ENCODE data around the gene RNF123. TPM values are rescaled to one million over a fixed set of nuclear protein-coding genes. Genes with fewer than 3 reads are reported as not detected.

RNF123 gene
- total and polyA plus RNA-seq, 10 of the 15 experiments (the other 5 are each of a cell fraction or from before 2014, with no cell fraction given): 4.2 to 31.5 (median 17.6) TPM

GRCh38 chr3:49663831-49664230 lies 25.5 kb upstream of the RNF123 start:
- no peak for ATAC-seq

DNA sequence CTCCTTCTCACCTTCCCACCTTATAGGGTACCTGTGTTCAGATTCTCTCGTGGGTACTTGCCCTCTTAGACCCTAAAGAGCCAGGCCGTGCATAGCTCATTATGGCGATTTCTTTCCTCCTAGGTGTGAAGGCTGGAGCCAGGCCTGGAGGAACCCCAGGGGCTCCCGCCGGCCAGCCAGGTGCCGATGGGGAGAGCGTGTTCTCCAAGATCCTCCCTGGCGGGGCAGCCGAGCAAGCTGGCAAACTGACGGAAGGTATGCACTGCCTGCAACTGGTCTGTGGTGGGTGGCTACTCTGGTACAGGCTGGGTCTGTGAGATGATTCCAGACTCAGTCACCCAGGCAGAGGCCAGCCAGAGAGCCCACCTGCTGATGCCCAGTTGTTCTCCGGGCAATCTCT lies 25.1 kb upstream of the RNF123 start:
- ATAC-seq (no peak), DNase-seq (ENCODE audit: low read depth, low spot score) (no peak), FAIRE-seq (no peak)
- POLR2A ChIA-PET: no interaction called here
- CTCF ChIA-PET: interaction anchor here (1.9 kb wide), 1 partner anchor 125 kb away, joined by 8 read pairs; no protein-coding TSS in a partner anchor
- H4K20me1 ChIP-seq (ENCODE audit: control insufficient read depth, insufficient read depth): no peaks in the 10 kb centered on the region
- H3K27ac ChIP-seq (ENCODE audit: control insufficient read depth, insufficient read depth): no peak overlapping the region
- H3K4me2 ChIP-seq (ENCODE audit: control insufficient read depth, insufficient read depth): no peak overlapping the region
- no peaks in the 10 kb centered on the region for H3K4me1 ChIP-seq (ENCODE audit: control insufficient read depth, insufficient read depth, low read length)
- WGBS (ENCODE audit: insufficient coverage, insufficient replicate concordance, low lambda C conversion rate, missing lambda C conversion rate): 57% methylated on average over 11 of the region's 11 CpGs
- in situ Hi-C loops (cut with MboI) (no loop called here), intact Hi-C loops (cut with micrococcal nuclease; ENCODE audit: unreplicated experiment) (no loop called here)
- SMC1A ChIA-PET (ENCODE audit: uncharacterized antibody, unreplicated experiment): no interaction called here
- BruUV-seq (replicated peaks): no TSS peak
- H3K9ac ChIP-seq (ENCODE audit: control insufficient read depth, insufficient read depth, low read length): no peak overlapping the region
- H2AFZ ChIP-seq (ENCODE audit: control insufficient read depth, low read depth, low read length): no peak overlapping the region
- H3K4me3 ChIP-seq: no peak overlapping the region
- RAD21 ChIA-PET (ENCODE audit: unreplicated experiment): interaction anchor here (1.0 kb wide), 1 partner anchor 125 kb away, joined by 5 read pairs; no protein-coding TSS in a partner anchor
- H3K9me3 ChIP-seq (replicated peaks; ENCODE audit: control insufficient read depth, insufficient read depth, low read length): no peaks in the 10 kb centered on the region
- no peaks in the 10 kb centered on the region for H3K79me2 ChIP-seq (ENCODE audit: control insufficient read depth, insufficient read depth, low read length)
- H3K27me3 ChIP-seq (replicated peaks in 1 of 2; ENCODE audit: control insufficient read depth in 2 of 2, insufficient read depth in 2 of 2, low read length in 1 of 2): no peaks in the 10 kb centered on the region
- H3K36me3 ChIP-seq (ENCODE audit: control insufficient read depth in 2 of 2, insufficient read depth in 2 of 2, low read length in 1 of 2): no peaks in the 10 kb centered on the region
- TF ChIP-seq POLR2A (IDR thresholded peaks at IDR 0.05; ENCODE audit: low read depth, low read length) (no peak), PAX5 (IDR thresholded peaks at IDR 0.05; ENCODE audit: borderline replicate concordance, low read depth, low read length) (no peak), SRF (IDR thresholded peaks at IDR 0.05; ENCODE audit: low read depth in 2 of 2, low read length in 2 of 2) (no peak), ZBTB40 (IDR thresholded peaks at IDR 0.05; ENCODE audit: borderline replicate concordance) (no peak)
- TF ChIP-seq, protein P1, sequence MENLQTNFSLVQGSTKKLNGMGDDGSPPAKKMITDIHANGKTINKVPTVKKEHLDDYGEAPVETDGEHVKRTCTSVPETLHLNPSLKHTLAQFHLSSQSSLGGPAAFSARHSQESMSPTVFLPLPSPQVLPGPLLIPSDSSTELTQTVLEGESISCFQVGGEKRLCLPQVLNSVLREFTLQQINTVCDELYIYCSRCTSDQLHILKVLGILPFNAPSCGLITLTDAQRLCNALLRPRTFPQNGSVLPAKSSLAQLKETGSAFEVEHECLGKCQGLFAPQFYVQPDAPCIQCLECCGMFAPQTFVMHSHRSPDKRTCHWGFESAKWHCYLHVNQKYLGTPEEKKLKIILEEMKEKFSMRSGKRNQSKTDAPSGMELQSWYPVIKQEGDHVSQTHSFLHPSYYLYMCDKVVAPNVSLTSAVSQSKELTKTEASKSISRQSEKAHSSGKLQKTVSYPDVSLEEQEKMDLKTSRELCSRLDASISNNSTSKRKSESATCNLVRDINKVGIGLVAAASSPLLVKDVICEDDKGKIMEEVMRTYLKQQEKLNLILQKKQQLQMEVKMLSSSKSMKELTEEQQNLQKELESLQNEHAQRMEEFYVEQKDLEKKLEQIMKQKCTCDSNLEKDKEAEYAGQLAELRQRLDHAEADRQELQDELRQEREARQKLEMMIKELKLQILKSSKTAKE (IDR thresholded peaks at IDR 0.05; ENCODE audit: low read depth, poor library complexity, severe bottlenecking): no peak

More at GRCh38 chr3:49663831-49664230, 25.5 kb upstream of the RNF123 start:
- Histone ChIP-seq H3K79me2 (ENCODE audit: control insufficient read depth, insufficient read depth, low read length) (no peaks in the 10 kb centered on the region), H3K27me3 (replicated peaks in 1 of 2; ENCODE audit: control insufficient read depth in 2 of 2, insufficient read depth in 2 of 2, low read length in 1 of 2) (no peaks in the 10 kb centered on the region), H3K36me3 (ENCODE audit: control insufficient read depth in 2 of 2, insufficient read depth in 2 of 2, low read length in 1 of 2) (no peaks in the 10 kb centered on the region), H3K4me2 (ENCODE audit: control insufficient read depth, insufficient read depth) (no peak overlapping the region), H2AFZ (ENCODE audit: control insufficient read depth, low read depth, low read length) (no peak overlapping the region), H4K20me1 (ENCODE audit: control insufficient read depth, insufficient read depth) (no peaks in the 10 kb centered on the region), H3K9ac (ENCODE audit: control insufficient read depth, insufficient read depth, low read length) (no peak overlapping the region), H3K4me1 (ENCODE audit: control insufficient read depth, insufficient read depth, low read length) (no peaks in the 10 kb centered on the region), H3K27ac (ENCODE audit: control insufficient read depth, insufficient read depth) (no peak overlapping the region), H3K9me3 (replicated peaks; ENCODE audit: control insufficient read depth, insufficient read depth, low read length) (no peaks in the 10 kb centered on the region), H3K4me3 (no peak overlapping the region)
- TF ChIP-seq TBL1XR1 (IDR thresholded peaks at IDR 0.05; ENCODE audit: low read depth, low read length): no peak
- TF ChIP-seq RUNX3 (IDR thresholded peaks at IDR 0.05; ENCODE audit: low read length): no peak
- no peak for TF ChIP-seq WRNIP1 (IDR thresholded peaks at IDR 0.05; ENCODE audit: borderline replicate concordance, low read depth, low read length)
- TF ChIP-seq BCL3 (IDR thresholded peaks at IDR 0.05; ENCODE audit: borderline replicate concordance, insufficient read depth, low read depth, low read length, poor library complexity, severe bottlenecking): no peak
- BruUV-seq (replicated peaks): no TSS peak
- FAIRE-seq (no peak), DNase-seq (ENCODE audit: low read depth, low spot score) (no peak)
- ChIA-PET CTCF (interaction anchor here (1.0 to 1.9 kb wide), 2 partner anchors 8 to 124 kb away, joined by 3 to 8 read pairs; no protein-coding TSS in a partner anchor), SMC1A (ENCODE audit: uncharacterized antibody, unreplicated experiment) (interaction anchor here (0.6 kb wide), 1 partner anchor 86 kb away, joined by 3 read pairs; no protein-coding TSS in a partner anchor), POLR2A (no interaction called here), RAD21 (ENCODE audit: unreplicated experiment) (interaction anchor here (1.0 kb wide), 1 partner anchor 124 kb away, joined by 5 read pairs; no protein-coding TSS in a partner anchor)
- WGBS (ENCODE audit: insufficient coverage, insufficient replicate concordance, low lambda C conversion rate, missing lambda C conversion rate): 38% methylated on average over 1 of the region's 1 CpG
- intact Hi-C loops (cut with micrococcal nuclease; ENCODE audit: unreplicated experiment): no loop called here
- in situ Hi-C loops (cut with MboI): no loop called here
